Activated B cell treated with CpG ODN at 0.5 μM for 24 hours (primary cell): ENCODE data around the gene SLCO4A1. TPM values are rescaled to one million over a fixed set of nuclear protein-coding genes. Genes with fewer than 3 reads are reported as not detected.
A peak's percentile ranks its signal among the peaks of the same experiment; 100 is the strongest.

Source experiments
- ATAC-seq: fragments of 200-7000 bp; cut with Tn5 transposase; one replicate; pipeline ENCODE4 v1.10.0; 2021; ENCODE audit warnings: low read depth, mild to moderate bottlenecking, moderate library complexity
- CTCF ChIA-PET: fragments of 350-600 bp; sonication (Branson Sonifier 250); formaldehyde crosslinking; loops from one replicate; lab custom pipeline; 2021; ENCODE audit warnings: antibody characterized with exemption; lab: Charles Lee
- POLR2A ChIA-PET: fragments of 350-600 bp; sonication (Branson Sonifier 250); formaldehyde crosslinking; loops from one replicate; lab custom pipeline; 2021; ENCODE audit warnings: antibody characterized with exemption; lab: Charles Lee
- DNase-seq: peaks from one replicate; pipeline ENCODE4 v3.0.0; 2022
- H3K27ac Mint-ChIP-seq: one replicate; pipeline ENCODE4 v1.8.0; 2020; ENCODE audit warnings: mixed read lengths
- H3K27me3 Mint-ChIP-seq: one replicate; pipeline ENCODE4 v1.8.0; 2021; ENCODE audit warnings: mixed read lengths
- H3K36me3 Mint-ChIP-seq: one replicate; pipeline ENCODE4 v1.8.0; 2021; ENCODE audit warnings: low read depth, mixed read lengths
- H3K4me1 Mint-ChIP-seq: one replicate; pipeline ENCODE4 v1.8.0; 2021; ENCODE audit warnings: mixed read lengths
- H3K4me3 Mint-ChIP-seq: one replicate; pipeline ENCODE4 v1.8.0; 2020; ENCODE audit warnings: mild to moderate bottlenecking, mixed read lengths
- H3K9me3 Mint-ChIP-seq: one replicate; pipeline ENCODE4 v1.8.0; 2020; ENCODE audit warnings: mixed read lengths
- intact Hi-C: fragments of 100-400 bp; cut with micrococcal nuclease; formaldehyde crosslinking; loops from one replicate; pipeline ENCODE4 v1.15.1; 2024
- total RNA-seq: library from RNA; stranded (reverse); gene quantifications from 2 replicates; pipeline ENCODE4 v1.2.3, GENCODE V29; 2022
- TF ChIP-seq, protein P1 (sequence below): fragments of 200-600 bp; IDR thresholded peaks from one replicate; pipeline ENCODE4 v1.8.0; 2022; ENCODE audit warnings: antibody characterized with exemption, mild to moderate bottlenecking

The SLCO4A1 gene
- total RNA-seq, 1 donor from 2014 or later, result 38.9 TPM

DNA sequence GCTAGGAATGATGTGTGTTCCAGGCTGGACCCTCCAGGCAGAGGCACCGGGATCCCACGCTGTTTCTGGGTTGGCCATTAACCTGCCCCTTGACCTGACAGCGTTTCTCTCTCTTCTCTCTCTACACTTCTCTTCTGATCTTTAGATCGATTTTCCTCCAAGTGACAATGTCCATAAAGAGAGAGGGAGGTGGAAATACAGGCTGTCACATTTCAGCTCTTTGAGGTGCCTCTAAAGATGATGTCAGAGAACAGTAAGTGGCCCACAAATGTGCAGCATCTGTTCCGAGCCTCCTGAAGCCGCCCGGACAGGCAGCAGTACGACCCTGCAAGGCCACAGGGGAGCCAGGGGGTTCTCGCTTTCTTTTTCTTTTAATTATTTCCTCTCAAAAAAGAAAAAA is 2.5 kb upstream of the SLCO4A1 start:
- no peaks in the 10 kb centered on the region for H3K36me3 Mint-ChIP-seq
- POLR2A ChIA-PET, result interaction anchor here (5.5 to 7.0 kb wide), 2 partner anchors 12 to 14 kb away, joined by 96 to 147 read pairs; no protein-coding TSS in a partner anchor
- no peak for ATAC-seq
- TF ChIP-seq, protein P1, sequence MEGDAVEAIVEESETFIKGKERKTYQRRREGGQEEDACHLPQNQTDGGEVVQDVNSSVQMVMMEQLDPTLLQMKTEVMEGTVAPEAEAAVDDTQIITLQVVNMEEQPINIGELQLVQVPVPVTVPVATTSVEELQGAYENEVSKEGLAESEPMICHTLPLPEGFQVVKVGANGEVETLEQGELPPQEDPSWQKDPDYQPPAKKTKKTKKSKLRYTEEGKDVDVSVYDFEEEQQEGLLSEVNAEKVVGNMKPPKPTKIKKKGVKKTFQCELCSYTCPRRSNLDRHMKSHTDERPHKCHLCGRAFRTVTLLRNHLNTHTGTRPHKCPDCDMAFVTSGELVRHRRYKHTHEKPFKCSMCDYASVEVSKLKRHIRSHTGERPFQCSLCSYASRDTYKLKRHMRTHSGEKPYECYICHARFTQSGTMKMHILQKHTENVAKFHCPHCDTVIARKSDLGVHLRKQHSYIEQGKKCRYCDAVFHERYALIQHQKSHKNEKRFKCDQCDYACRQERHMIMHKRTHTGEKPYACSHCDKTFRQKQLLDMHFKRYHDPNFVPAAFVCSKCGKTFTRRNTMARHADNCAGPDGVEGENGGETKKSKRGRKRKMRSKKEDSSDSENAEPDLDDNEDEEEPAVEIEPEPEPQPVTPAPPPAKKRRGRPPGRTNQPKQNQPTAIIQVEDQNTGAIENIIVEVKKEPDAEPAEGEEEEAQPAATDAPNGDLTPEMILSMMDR, result no peak
- intact Hi-C loops, result loop anchor here (5.0 kb wide), 1 partner anchor 402 kb away; the partner anchor contains the start of gene OSBPL2
- CTCF ChIA-PET, result no interaction called here
- no peak for DNase-seq
- no peaks in the 10 kb centered on the region for H3K9me3 Mint-ChIP-seq
- peaks cover 10% of the 10 kb centered on the region for H3K27me3 Mint-ChIP-seq
- peaks cover 21% of the 10 kb centered on the region for H3K4me1 Mint-ChIP-seq
- no peak overlapping the region for H3K4me3 Mint-ChIP-seq
- H3K27ac Mint-ChIP-seq, result no peak overlapping the region

DNA sequence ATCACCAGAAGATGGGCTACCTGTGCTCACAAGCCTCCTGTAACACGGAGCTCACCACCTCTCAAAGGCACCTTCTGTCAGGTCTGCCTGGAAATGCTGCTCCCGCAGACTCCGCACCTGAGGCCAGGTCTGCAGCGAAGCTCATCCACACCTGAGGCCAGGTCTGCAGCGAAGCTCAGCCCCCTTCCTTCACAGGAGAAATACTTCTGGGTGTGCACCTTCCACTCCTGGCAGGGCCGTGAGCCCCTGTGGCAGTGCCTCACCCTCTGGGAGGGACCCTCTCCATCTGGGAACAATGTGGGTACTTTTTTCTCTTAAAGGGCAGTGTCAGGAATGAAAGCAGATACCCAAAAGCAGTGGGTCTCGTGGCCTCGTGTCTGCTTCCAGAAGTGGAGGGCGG is 1.4 kb upstream of the SLCO4A1 start:
- H3K36me3 Mint-ChIP-seq, result no peaks in the 10 kb centered on the region
- no peak for ATAC-seq
- peaks cover 31% of the 10 kb centered on the region for H3K4me1 Mint-ChIP-seq
- H3K27ac Mint-ChIP-seq, result no peak overlapping the region
- CTCF ChIA-PET, result interaction anchor here (4.0 kb wide), 1 partner anchor 23 kb away, joined by 22 read pairs; no protein-coding TSS in a partner anchor
- POLR2A ChIA-PET, result interaction anchor here (3.2 to 7.0 kb wide), 4 partner anchors 11 to 154 kb away, joined by 24 to 147 read pairs (median 76); partner anchors contain the start of gene MRGBP
- H3K9me3 Mint-ChIP-seq, result no peaks in the 10 kb centered on the region
- DNase-seq, result no peak
- TF ChIP-seq, protein P1, result no peak
- no peak overlapping the region for H3K4me3 Mint-ChIP-seq
- H3K27me3 Mint-ChIP-seq, result peaks cover under 1% of the 10 kb centered on the region
- intact Hi-C loops, result loop anchor here (5.0 kb wide), 1 partner anchor 404 kb away; the partner anchor contains the start of gene OSBPL2

DNA sequence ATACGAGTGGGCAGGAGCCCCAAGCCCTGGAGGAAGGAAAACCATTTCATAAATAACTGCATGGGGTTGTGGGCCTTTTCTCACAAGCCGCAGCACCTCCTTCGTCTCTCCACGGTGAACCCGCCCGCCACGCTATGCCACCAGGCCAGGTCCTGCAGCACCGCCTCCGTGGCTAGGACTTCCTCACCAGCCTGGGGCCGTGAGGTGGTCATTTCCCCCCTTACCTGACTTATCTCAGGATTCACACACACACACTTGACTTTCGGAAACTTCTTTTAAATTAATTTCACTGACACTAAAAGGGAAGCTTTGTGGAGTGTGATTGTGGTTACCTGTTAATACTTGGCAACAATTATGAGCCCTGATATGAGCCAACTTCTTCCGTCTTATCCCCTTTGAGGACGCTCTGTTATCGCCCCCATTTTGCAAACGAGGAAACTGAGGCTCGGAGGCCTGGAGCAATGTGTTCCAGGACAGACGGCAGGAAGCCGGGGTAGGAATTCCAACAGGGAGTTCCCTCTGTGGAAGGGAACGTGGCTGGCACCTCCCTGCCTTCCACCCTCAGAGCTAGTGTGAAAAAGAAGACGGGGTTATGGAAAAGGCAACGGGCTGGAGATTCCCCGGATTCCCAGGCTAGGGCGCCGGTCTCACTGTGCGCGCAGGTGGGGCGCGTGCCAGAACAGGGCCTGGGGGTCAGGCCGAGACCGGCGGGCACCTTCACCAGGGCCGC is 817 bp upstream of the SLCO4A1 start:
- ChIA-PET POLR2A (interaction anchor here (0.8 to 7.0 kb wide), 10 partner anchors 10 to 255 kb away, joined by 3 to 147 read pairs (median 12); partner anchors contain the start of genes MRGBP and RPS21), CTCF (interaction anchor here (0.8 to 4.0 kb wide), 4 partner anchors 13 to 167 kb away, joined by 3 to 22 read pairs (median 4); no protein-coding TSS in a partner anchor)
- Mint-ChIP-seq H3K27ac (peak overlapping the region; percentile 72), H3K36me3 (no peaks in the 10 kb centered on the region), H3K9me3 (no peaks in the 10 kb centered on the region), H3K27me3 (no peaks in the 10 kb centered on the region), H3K4me1 (peaks cover 35% of the 10 kb centered on the region), H3K4me3 (peak overlapping the region; percentile 87)
- no peak for DNase-seq
- TF ChIP-seq, protein P1, result no peak
- no peak for ATAC-seq
- intact Hi-C loops, result loop anchor here (1.0 to 5.0 kb wide), 4 partner anchors 13 to 404 kb away; partner anchors contain the start of gene OSBPL2

DNA sequence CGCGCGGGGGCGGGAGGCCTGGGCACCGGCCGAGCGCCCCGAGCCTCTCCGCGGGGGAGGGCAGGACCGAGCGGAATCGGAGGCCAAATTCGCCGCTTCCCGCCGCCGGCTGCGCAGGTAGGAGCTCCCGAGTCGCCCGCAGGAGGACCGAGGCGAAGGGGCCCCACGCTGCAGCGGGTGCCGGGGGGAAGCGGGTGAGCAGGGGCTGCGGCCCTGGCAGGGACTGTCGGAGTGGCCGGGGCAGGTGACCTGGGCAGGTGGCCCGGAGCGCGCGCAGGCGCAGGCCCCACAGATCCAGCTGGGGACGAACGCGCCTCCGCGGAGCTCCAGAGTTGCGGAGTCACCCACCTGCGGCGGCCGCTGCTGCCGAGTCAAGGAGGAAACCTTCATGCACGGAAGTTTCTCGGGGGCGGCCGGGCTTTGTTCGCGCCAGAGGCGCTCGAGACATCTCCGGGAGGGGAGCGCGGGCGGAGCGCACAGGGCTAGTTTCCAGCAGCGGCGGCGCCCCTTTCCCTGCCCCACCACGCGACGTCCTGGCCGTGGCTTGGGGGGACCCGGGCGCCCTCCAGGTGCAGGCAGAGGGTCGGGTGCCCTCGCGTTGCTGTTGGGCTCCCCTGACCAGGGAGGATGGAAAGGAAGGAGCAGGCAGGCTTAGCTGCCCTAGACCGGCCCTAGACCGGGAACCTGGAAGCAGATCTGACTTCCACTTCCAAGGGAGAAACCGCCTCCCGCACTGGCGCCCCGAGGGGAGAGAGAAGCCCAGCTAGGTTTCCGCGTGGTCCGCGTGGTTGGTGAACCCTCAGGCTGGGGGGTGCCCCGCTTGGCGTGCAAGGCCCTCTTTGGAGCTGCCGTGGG is 590 bp downstream of the SLCO4A1 start:
- Mint-ChIP-seq H3K9me3 (no peaks in the 10 kb centered on the region), H3K4me1 (peaks cover 46% of the 10 kb centered on the region), H3K27ac (no peak overlapping the region), H3K27me3 (no peaks in the 10 kb centered on the region), H3K36me3 (peaks cover 6% of the 10 kb centered on the region), H3K4me3 (peak overlapping the region; percentile 87)
- CTCF ChIA-PET, result interaction anchor here (0.6 to 4.0 kb wide), 7 partner anchors 8 to 165 kb away, joined by 3 to 22 read pairs (median 3); no protein-coding TSS in a partner anchor
- peak; percentile 60 for DNase-seq
- intact Hi-C loops, result loop anchor here (1.0 to 5.0 kb wide), 5 partner anchors 8 to 406 kb away; partner anchors contain the start of gene OSBPL2
- TF ChIP-seq, protein P1, result no peak
- POLR2A ChIA-PET, result interaction anchor here (0.5 to 7.0 kb wide), 14 partner anchors 9 to 256 kb away, joined by 3 to 147 read pairs (median 8); partner anchors contain the start of genes MRGBP and RPS21
- peak; percentile 13 for ATAC-seq
